Measurements from ENCODE around the gene PTPN14. TPM values are rescaled to one million over a fixed set of nuclear protein-coding genes. Genes with fewer than 3 reads are reported as not detected.

PTPN14 gene
- total and polyA plus RNA-seq, 2 experiments from 2014 or later: 18.7 to 70.2 TPM

- TF ChIP-seq EZH2phosphoT487 (IDR thresholded peaks at IDR 0.05; ENCODE audit: unreplicated experiment): no peak
Measured at GRCh38 chr1:214510914-214511638, 40.3 kb downstream of the PTPN14 start (continued).

GRCh38 chr1:214510477-214510876, 40.9 kb downstream of the PTPN14 start:
- H3K4me2 ChIP-seq: no peak overlapping the region
- H3K27ac ChIP-seq (ENCODE audit: low read depth): no peak overlapping the region
- no peaks in the 10 kb centered on the region for H3F3A ChIP-seq (replicated peaks; ENCODE audit: low read depth)
- H3K27me3 ChIP-seq (ENCODE audit: insufficient read depth): no peaks in the 10 kb centered on the region
- Mint-ChIP-seq H3K27me3 (ENCODE audit: insufficient read depth, low read depth, poor library complexity) (peaks cover 34% of the 10 kb centered on the region), H3K4me3 (no peak overlapping the region), H3K4me1 (peaks cover 38% of the 10 kb centered on the region), H3K27ac (no peak overlapping the region), H3K9me3 (peaks cover 32% of the 10 kb centered on the region), H3K36me3 (ENCODE audit: low read depth) (peaks cover 42% of the 10 kb centered on the region)
- no peak overlapping the region for H2AFZ ChIP-seq
- peaks cover 99% of the 10 kb centered on the region for H3K79me2 ChIP-seq (replicated peaks; ENCODE audit: insufficient read depth)
- H3K9me2 ChIP-seq (ENCODE audit: insufficient read depth): 0 out of 2 replicates have a peak, but pooled peaks cover 5% of the 10 kb centered on the region
- peaks cover 36% of the 10 kb centered on the region for H4K20me1 ChIP-seq (replicated peaks; ENCODE audit: insufficient read depth)
- no peak for ATAC-seq
- H3K4me3 ChIP-seq: no peak overlapping the region
- 0 out of 2 replicates have a peak, but pooled peaks cover 18% of the 10 kb centered on the region for H3K36me3 ChIP-seq (ENCODE audit: insufficient read depth)
- no peak for DNase-seq (ENCODE audit: low spot score)
- peaks cover 49% of the 10 kb centered on the region for H3K4me1 ChIP-seq (ENCODE audit: insufficient read depth)
- TF ChIP-seq EZH2 (IDR thresholded peaks at IDR 0.05; ENCODE audit: low read depth, unreplicated experiment) (no peak), ETS1 (IDR thresholded peaks at IDR 0.05) (no peak), ZNF114 (CRISPR knock-in tag; IDR thresholded peaks at IDR 0.05) (no peak), CREB1 (CRISPR knock-in tag; IDR thresholded peaks at IDR 0.05; ENCODE audit: low read depth) (no peak), EZH2phosphoT487 (IDR thresholded peaks at IDR 0.05; ENCODE audit: unreplicated experiment) (no peak), JUNB (IDR thresholded peaks at IDR 0.05; ENCODE audit: unreplicated experiment) (no peak), STAT1 (IDR thresholded peaks at IDR 0.05; ENCODE audit: unreplicated experiment) (no peak), NANOG (IDR thresholded peaks at IDR 0.05; ENCODE audit: borderline replicate concordance) (no peak), ZNF331 (CRISPR knock-in tag; IDR thresholded peaks at IDR 0.05; ENCODE audit: low read depth) (no peak), ZNF462 (CRISPR knock-in tag; IDR thresholded peaks at IDR 0.05) (no peak), POLR2AphosphoS5 (IDR thresholded peaks at IDR 0.05; ENCODE audit: low read depth) (no peak), REST (IDR thresholded peaks at IDR 0.05; ENCODE audit: unreplicated experiment) (no peak)

Measured in GM23338 (cell line).